Activated naive CD8-positive, alpha-beta T cell treated with anti-CD3 and anti-CD28 coated beads, Interleukin-2, amount 50 U/mL, for 24 hours (primary cell): ENCODE results near the gene CREBL2.
"Not testable (repeated sequence)": the region's sequence is repeated elsewhere in the genome, so short reads cannot be mapped to it uniquely, and the experiment has no call there.

ENCODE experiments used
- ATAC-seq: fragments of 150-1000 bp; cut with Tn5 transposase; one replicate; pipeline ENCODE4 v1.10.0; 2021
- DNase-seq: peaks from one replicate; pipeline ENCODE4 v3.0.0; 2021
- H3K27ac Mint-ChIP-seq: one replicate; pipeline ENCODE4 v1.8.0; 2021; ENCODE audit warnings: mild to moderate bottlenecking, mixed read lengths
- H3K27me3 Mint-ChIP-seq: one replicate; pipeline ENCODE4 v1.8.0; 2021; ENCODE audit warnings: mixed read lengths
- H3K36me3 Mint-ChIP-seq: one replicate; pipeline ENCODE4 v1.8.0; 2021; ENCODE audit warnings: low read depth, mixed read lengths
- H3K4me1 Mint-ChIP-seq: one replicate; pipeline ENCODE4 v1.8.0; 2021; ENCODE audit warnings: mixed read lengths
- H3K4me3 Mint-ChIP-seq: one replicate; pipeline ENCODE4 v1.8.0; 2021; ENCODE audit warnings: mild to moderate bottlenecking, moderate library complexity, mixed read lengths
- H3K9me3 Mint-ChIP-seq: one replicate; pipeline ENCODE4 v1.8.0; 2021; ENCODE audit warnings: mixed read lengths

CREBL2 gene

GRCh38 chr12:12610711-12611110, 965 bp upstream of the CREBL2 start:
- H3K9me3 Mint-ChIP-seq, result no peaks in the 10 kb centered on the region
- no peaks in the 10 kb centered on the region for H3K27me3 Mint-ChIP-seq
- DNase-seq (no peak), ATAC-seq (no peak)
- H3K4me1 Mint-ChIP-seq, result peaks cover 65% of the 10 kb centered on the region
- peak overlapping the region; percentile 84 for H3K4me3 Mint-ChIP-seq
- peak overlapping the region; percentile 95 for H3K27ac Mint-ChIP-seq
- H3K36me3 Mint-ChIP-seq, result peaks cover 7% of the 10 kb centered on the region

- DNase-seq (peak; percentile 16), ATAC-seq (peak; percentile 59)
- Mint-ChIP-seq H3K27me3 (no peaks in the 10 kb centered on the region), H3K4me3 (peak overlapping the region; percentile 84), H3K4me1 (peaks cover 68% of the 10 kb centered on the region), H3K9me3 (no peaks in the 10 kb centered on the region), H3K27ac (peak overlapping the region; percentile 95), H3K36me3 (peaks cover 7% of the 10 kb centered on the region)
These were observed 682 bp downstream of the CREBL2 start for GRCh38 chr12:12612358-12612757.

GRCh38 chr12:12613344-12613743, 1.7 kb downstream of the CREBL2 start:
- H3K36me3 Mint-ChIP-seq, result peaks cover 8% of the 10 kb centered on the region
- peaks cover 66% of the 10 kb centered on the region for H3K4me1 Mint-ChIP-seq
- no peak for DNase-seq
- no peaks in the 10 kb centered on the region for H3K27me3 Mint-ChIP-seq
- no peak for ATAC-seq
- no peaks in the 10 kb centered on the region for H3K9me3 Mint-ChIP-seq
- H3K4me3 Mint-ChIP-seq, result peak overlapping the region; percentile 84
- H3K27ac Mint-ChIP-seq, result peak overlapping the region; percentile 95

- no peak overlapping the region for H3K27ac Mint-ChIP-seq
- H3K36me3 Mint-ChIP-seq, result peaks cover 8% of the 10 kb centered on the region
- H3K4me1 Mint-ChIP-seq, result peaks cover 61% of the 10 kb centered on the region
- no peaks in the 10 kb centered on the region for H3K27me3 Mint-ChIP-seq
- ATAC-seq, result no peak
- DNase-seq, result no peak
- no peak overlapping the region for H3K4me3 Mint-ChIP-seq
- H3K9me3 Mint-ChIP-seq, result no peaks in the 10 kb centered on the region
These were observed 2.7 kb downstream of the CREBL2 start for GRCh38 chr12:12614342-12614741.

GRCh38 chr12:12616512-12617310, 5.0 kb downstream of the CREBL2 start:
- Mint-ChIP-seq H3K4me3 (no peak overlapping the region), H3K4me1 (peaks cover 62% of the 10 kb centered on the region), H3K27ac (peak overlapping the region; percentile 15), H3K27me3 (no peaks in the 10 kb centered on the region), H3K9me3 (no peaks in the 10 kb centered on the region), H3K36me3 (peaks cover 12% of the 10 kb centered on the region)
- no peak for ATAC-seq
- no peak for DNase-seq

- peaks cover 67% of the 10 kb centered on the region for H3K4me1 Mint-ChIP-seq
- not testable (repeated sequence) for H3K27me3 Mint-ChIP-seq
These were observed 6.4 kb downstream of the CREBL2 start for GRCh38 chr12:12618064-12618463.

GRCh38 chr12:12620730-12621315, 9.1 kb downstream of the CREBL2 start:
- no peak overlapping the region for H3K4me3 Mint-ChIP-seq
- H3K36me3 Mint-ChIP-seq, result peaks cover 14% of the 10 kb centered on the region
- no peak for DNase-seq
- H3K9me3 Mint-ChIP-seq, result peaks cover 7% of the 10 kb centered on the region
- peaks cover 54% of the 10 kb centered on the region for H3K4me1 Mint-ChIP-seq
- no peak overlapping the region for H3K27ac Mint-ChIP-seq
- no peak for ATAC-seq
- no peaks in the 10 kb centered on the region for H3K27me3 Mint-ChIP-seq

More at GRCh38 chr12:12618064-12618463, 6.4 kb downstream of the CREBL2 start:
- ATAC-seq, H3K4me3 Mint-ChIP-seq, H3K9me3 Mint-ChIP-seq, H3K27ac Mint-ChIP-seq, DNase-seq: not testable (repeated sequence)
- H3K36me3 Mint-ChIP-seq, result peaks cover 14% of the 10 kb centered on the region

- peaks cover 43% of the 10 kb centered on the region for H3K4me1 Mint-ChIP-seq
- peaks cover 12% of the 10 kb centered on the region for H3K36me3 Mint-ChIP-seq
- DNase-seq, result no peak
- no peak overlapping the region for H3K4me3 Mint-ChIP-seq
- ATAC-seq, result peak; percentile 68
- H3K27ac Mint-ChIP-seq, result peak overlapping the region; percentile 60
- H3K27me3 Mint-ChIP-seq, result no peaks in the 10 kb centered on the region
- peaks cover 7% of the 10 kb centered on the region for H3K9me3 Mint-ChIP-seq
These were observed 10.7 kb downstream of the CREBL2 start for GRCh38 chr12:12622418-12622817.

GRCh38 chr12:12624498-12624992, 12.9 kb downstream of the CREBL2 start:
- Mint-ChIP-seq H3K36me3 (peaks cover 15% of the 10 kb centered on the region), H3K9me3 (peaks cover 7% of the 10 kb centered on the region), H3K27ac (no peak overlapping the region), H3K4me1 (peaks cover 64% of the 10 kb centered on the region), H3K4me3 (no peak overlapping the region), H3K27me3 (no peaks in the 10 kb centered on the region)
- ATAC-seq (no peak), DNase-seq (no peak)

- no peaks in the 10 kb centered on the region for H3K27me3 Mint-ChIP-seq
- peaks cover 69% of the 10 kb centered on the region for H3K4me1 Mint-ChIP-seq
- no peak overlapping the region for H3K4me3 Mint-ChIP-seq
- DNase-seq (no peak), ATAC-seq (no peak)
- H3K36me3 Mint-ChIP-seq, result peaks cover 11% of the 10 kb centered on the region
- peaks cover 7% of the 10 kb centered on the region for H3K9me3 Mint-ChIP-seq
- no peak overlapping the region for H3K27ac Mint-ChIP-seq
These were observed 14.8 kb downstream of the CREBL2 start for GRCh38 chr12:12626471-12626870.

- Mint-ChIP-seq H3K4me3 (no peak overlapping the region), H3K9me3 (peaks cover 7% of the 10 kb centered on the region), H3K27ac (no peak overlapping the region), H3K4me1 (peaks cover 64% of the 10 kb centered on the region), H3K27me3 (no peaks in the 10 kb centered on the region), H3K36me3 (peaks cover 11% of the 10 kb centered on the region)
- ATAC-seq, result no peak
- no peak for DNase-seq
These were observed 15.7 kb downstream of the CREBL2 start for GRCh38 chr12:12627308-12627827.

GRCh38 chr12:12628013-12628412, 16.3 kb downstream of the CREBL2 start:
- no peak overlapping the region for H3K4me3 Mint-ChIP-seq

GRCh38 chr12:12630850-12631249, 19.2 kb downstream of the CREBL2 start:
- H3K9me3 Mint-ChIP-seq, result no peaks in the 10 kb centered on the region
- H3K27me3 Mint-ChIP-seq, result no peaks in the 10 kb centered on the region
- H3K4me3 Mint-ChIP-seq, result no peak overlapping the region
- peak overlapping the region; percentile 4 for H3K27ac Mint-ChIP-seq
- H3K4me1 Mint-ChIP-seq, result peaks cover 54% of the 10 kb centered on the region
- ATAC-seq, result no peak
- peaks cover 5% of the 10 kb centered on the region for H3K36me3 Mint-ChIP-seq
- DNase-seq, result no peak

More at GRCh38 chr12:12628013-12628412, 16.3 kb downstream of the CREBL2 start:
- H3K27ac Mint-ChIP-seq, result no peak overlapping the region
- no peak for ATAC-seq
- H3K4me1 Mint-ChIP-seq, result peaks cover 58% of the 10 kb centered on the region
- peaks cover 10% of the 10 kb centered on the region for H3K36me3 Mint-ChIP-seq
- H3K9me3 Mint-ChIP-seq, result peaks cover 7% of the 10 kb centered on the region
- no peaks in the 10 kb centered on the region for H3K27me3 Mint-ChIP-seq
- DNase-seq, result no peak

GRCh38 chr12:12635651-12636050, 24.0 kb downstream of the CREBL2 start:
- ATAC-seq (no peak), DNase-seq (no peak)
- Mint-ChIP-seq H3K36me3 (peaks cover 38% of the 10 kb centered on the region), H3K4me3 (no peak overlapping the region), H3K4me1 (peaks cover 24% of the 10 kb centered on the region), H3K27me3 (no peaks in the 10 kb centered on the region), H3K27ac (no peak overlapping the region), H3K9me3 (peaks cover 11% of the 10 kb centered on the region)

GRCh38 chr12:12636641-12637040, 25.0 kb downstream of the CREBL2 start:
- Mint-ChIP-seq H3K4me1 (peaks cover 14% of the 10 kb centered on the region), H3K36me3 (peaks cover 43% of the 10 kb centered on the region), H3K4me3 (no peak overlapping the region), H3K9me3 (peaks cover 14% of the 10 kb centered on the region), H3K27ac (no peak overlapping the region), H3K27me3 (no peaks in the 10 kb centered on the region)
- DNase-seq (no peak), ATAC-seq (no peak)
